NT2/D1 (cell line): ENCODE data around the gene SLX4.

Experiments
- SUZ12 ChIP-seq: IDR thresholded peaks from 2 replicates; pipeline ENCODE4 v1.6.1; 2011; ENCODE audit not compliant: insufficient read length, insufficient read depth; ENCODE audit errors: extremely low read depth
- YY1 ChIP-seq: IDR thresholded peaks from 2 replicates; pipeline ENCODE4 v1.6.1; 2011; ENCODE audit not compliant: insufficient read length, insufficient read depth

- TF ChIP-seq SUZ12: no peak
- TF ChIP-seq YY1: no peak
These were observed 13.2 kb downstream of the SLX4 start for GRCh38 chr16:3598236-3598635.
